Keratinocyte (primary cell): ENCODE measurements around the gene LSAMP. TPM values are rescaled to one million over a fixed set of nuclear protein-coding genes. Genes with fewer than 3 reads are reported as not detected.

Experiments used
- DNase-seq: peaks from one replicate; pipeline ENCODE4 v3.0.0-alpha.2; 2011; ENCODE audit warnings: low read depth, missing footprints, low spot score
- FAIRE-seq: peaks from 2 replicates; lab custom pipeline; 2011; peaks lifted over from hg19 to GRCh38; lab: Jason Lieb, UNC
- H2AFZ ChIP-seq: 2 replicates; pipeline ENCODE4 v1.6.0; 2012; ENCODE audit warnings: low read length, control low read depth, inconsistent platforms; ENCODE audit not compliant: control insufficient read depth
- H3K27ac ChIP-seq: 2 replicates; pipeline ENCODE4 v1.5.1; 2011; ENCODE audit warnings: low read length; ENCODE audit not compliant: control insufficient read depth, insufficient read depth
- H3K27me3 ChIP-seq: 3 replicates; pipeline ENCODE4 v1.6.0; 2011; ENCODE audit warnings: low read length; ENCODE audit not compliant: control insufficient read depth, insufficient read depth; ENCODE audit errors: extremely low read depth
- H3K36me3 ChIP-seq, 2 experiments: 2 replicates in 1 of 2; 3 replicates in 1 of 2; pipeline ENCODE4 v1.5.1; 2011; ENCODE audit warnings: low read length in 2 of 2, mild to moderate bottlenecking in 1 of 2; ENCODE audit not compliant: control insufficient read depth in 2 of 2, insufficient read depth in 2 of 2; ENCODE audit errors: extremely low read depth in 1 of 2
- H3K4me1 ChIP-seq: 3 replicates; pipeline ENCODE4 v1.5.1; 2011; ENCODE audit warnings: low read length; ENCODE audit not compliant: control insufficient read depth, insufficient read depth; ENCODE audit errors: extremely low read depth
- H3K4me2 ChIP-seq: 3 replicates; pipeline ENCODE4 v1.6.0; 2011; ENCODE audit warnings: low read depth, low read length; ENCODE audit not compliant: control insufficient read depth, insufficient read depth; ENCODE audit errors: extremely low read depth
- H3K4me3 ChIP-seq, 3 experiments: fragments of 200-600 bp in 1 of 3; sonication (generic) in 1 of 3; 2 replicates in 2 of 3; 3 replicates in 1 of 3; pipeline ENCODE4 v1.5.1; 2011 to 2016; ENCODE audit warnings: low read length in 3 of 3, mild to moderate bottlenecking in 3 of 3, control low read depth in 2 of 3, inconsistent platforms in 1 of 3, low read depth in 1 of 3, mixed read lengths in 1 of 3, mixed run types in 1 of 3, moderate library complexity in 1 of 3; ENCODE audit not compliant: control insufficient read depth in 2 of 3, insufficient read depth in 2 of 3; ENCODE audit errors: extremely low read depth in 1 of 3
- H3K79me2 ChIP-seq: 2 replicates; pipeline ENCODE4 v1.6.0; 2012; ENCODE audit warnings: low read length; ENCODE audit not compliant: control insufficient read depth, insufficient read depth
- H3K9ac ChIP-seq: 3 replicates; pipeline ENCODE4 v1.6.0; 2011; ENCODE audit warnings: low read length; ENCODE audit not compliant: control insufficient read depth, insufficient read depth; ENCODE audit errors: extremely low read depth
- H3K9me1 ChIP-seq: 3 replicates; pipeline ENCODE4 v1.6.0; 2011; ENCODE audit warnings: low read length; ENCODE audit not compliant: control insufficient read depth, insufficient read depth; ENCODE audit errors: extremely low read depth
- H3K9me3 ChIP-seq: 2 replicates; pipeline ENCODE4 v1.5.1; 2012; ENCODE audit warnings: low read depth, low read length; ENCODE audit not compliant: control insufficient read depth
- H4K20me1 ChIP-seq: 3 replicates; pipeline ENCODE4 v1.6.0; 2011; ENCODE audit warnings: low read length; ENCODE audit not compliant: control insufficient read depth, insufficient read depth; ENCODE audit errors: extremely low read depth
- CTCF ChIP-seq, 3 experiments: IDR thresholded peaks in 1 of 3; conservative IDR thresholded peaks in 1 of 3; optimal IDR thresholded peaks in 1 of 3; 2 replicates in 2 of 3; 3 replicates in 1 of 3; pipeline versions ENCODE3 to v1.5.1; 2011; ENCODE audit warnings: low read length in 3 of 3, mild to moderate bottlenecking in 3 of 3, moderate library complexity in 2 of 3, control low read depth in 1 of 3, inconsistent platforms in 1 of 3; ENCODE audit not compliant: insufficient read depth in 2 of 3; ENCODE audit errors: extremely low read depth in 1 of 3
- EZH2 ChIP-seq: IDR thresholded peaks from one replicate; pipeline ENCODE4 v1.6.1; 2012; ENCODE audit warnings: inconsistent platforms, mild to moderate bottlenecking, low read length, moderate library complexity
- dilution Hi-C: fragments of 300-500 bp; cut with MboI; formaldehyde crosslinking; loops from one replicate; pipeline ENCODE4 v1.7.0; 2020; ENCODE audit warnings: low sequenced_read_pairs; ENCODE audit not compliant: extremely low pct_ligation_motif_present
- polyA minus RNA-seq, 3 experiments: library from RNA; depleted of rRNA, polyadenylated mRNA; stranded (reverse); fragments of >200 nt; gene quantifications; 1 replicate in 1 of 3; 2 replicates in 1 of 3; 3 replicates in 1 of 3; pipeline ENCODE4 v1.2.3, GENCODE V29; 2011
- polyA plus RNA-seq, 5 experiments: library from polyadenylated mRNA; depleted of rRNA in 3 of 5; stranded (reverse) in 3 of 5; stranded (forward) in 1 of 5; unstranded in 1 of 5; fragments of >200 nt; gene quantifications; 1 replicate in 1 of 5; 2 replicates in 3 of 5; 3 replicates in 1 of 5; pipeline versions ENCODE4 v1.2.1 to v1.2.3, GENCODE V29; 2011 to 2012; ENCODE audit warnings: missing spikeins in 2 of 5, low read depth in 1 of 5, low replicate concordance in 1 of 5

Gene LSAMP
- polyA plus RNA-seq, result 0.12 TPM in 2 of 3 replicates, not detected in the other
- polyA plus RNA-seq (2011; ENCODE audit: low read depth), result not detected
- under 0.01 TPM in 1 of 2 replicates, not detected in the other for polyA plus RNA-seq (2011; cell fraction: cytosol; rRNA removed)
- 0.01 and 0.03 TPM in 2 replicates for polyA plus RNA-seq (2011; cell fraction: nucleus; rRNA removed)
- 0.03 and 0.07 TPM in 2 replicates for polyA plus RNA-seq (2012; ENCODE audit: low replicate concordance)
- polyA minus RNA-seq, result under 0.01 TPM in 1 of 3 replicates, not detected in the others
- not detected for polyA minus RNA-seq (2011; cell fraction: cytosol; rRNA and poly(A)+ RNA removed)
- polyA minus RNA-seq (2011; cell fraction: nucleus; rRNA and poly(A)+ RNA removed), result not detected in 2 replicates

- no peak for TF ChIP-seq CTCF (optimal IDR thresholded peaks at IDR 0.05 in 1 of 3, IDR thresholded peaks at IDR 0.05 in 1 of 3, conservative IDR thresholded peaks at IDR 0.05 in 1 of 3; ENCODE audit: extremely low read depth in 1 of 3, insufficient read depth in 2 of 3, low read length in 3 of 3)
- TF ChIP-seq EZH2, result no peak
- Histone ChIP-seq H3K4me3 (no peak within 1 kb of the TSS), H3K9ac (no peak within 1 kb of the TSS), H3K27ac (no peak within 1 kb of the TSS), H3K4me1 (no peaks in the 10 kb centered on the region), H3K4me2 (no peak within 1 kb of the TSS), H4K20me1 (no peaks in the 10 kb centered on the region), H3K9me3 (no peaks in the 10 kb centered on the region), H2AFZ (peak within 1 kb of the TSS; percentile 14), H3K9me1 (no peaks in the 10 kb centered on the region), H3K36me3 (no peaks in the 10 kb centered on the region), H3K27me3 (peaks cover 13% of the 10 kb centered on the region), H3K79me2 (no peaks in the 10 kb centered on the region)
- FAIRE-seq, result no peak
- DNase-seq, result no peak
- dilution Hi-C loops, result no loop called here
Measured at GRCh38 chr3:116445311-116445841, at the start of gene LSAMP. Gene LSAMP (minus strand): TSS chr3:116445487.

- H3K27ac ChIP-seq, result no peak overlapping the region
- H3K4me2 ChIP-seq, result no peak overlapping the region
- H3K9me3 ChIP-seq, result no peaks in the 10 kb centered on the region
- no peaks in the 10 kb centered on the region for H4K20me1 ChIP-seq
- DNase-seq (no peak), FAIRE-seq (no peak)
- no peak overlapping the region for H2AFZ ChIP-seq
- H3K36me3 ChIP-seq, result no peaks in the 10 kb centered on the region
- H3K9ac ChIP-seq, result no peak overlapping the region
- H3K9me1 ChIP-seq, result no peaks in the 10 kb centered on the region
- H3K4me1 ChIP-seq, result no peaks in the 10 kb centered on the region
- dilution Hi-C loops, result no loop called here
- TF ChIP-seq EZH2, result no peak
- no peak for TF ChIP-seq CTCF (optimal IDR thresholded peaks at IDR 0.05 in 1 of 3, IDR thresholded peaks at IDR 0.05 in 1 of 3, conservative IDR thresholded peaks at IDR 0.05 in 1 of 3; ENCODE audit: extremely low read depth in 1 of 3, insufficient read depth in 2 of 3, low read length in 3 of 3)
- no peaks in the 10 kb centered on the region for H3K79me2 ChIP-seq
- no peaks in the 10 kb centered on the region for H3K27me3 ChIP-seq
- H3K4me3 ChIP-seq, result no peak overlapping the region
Measured at GRCh38 chr3:116492379-116492778, 47.1 kb upstream of the LSAMP start.
